ENCODE data around the gene EML6. TPM values are rescaled to one million over a fixed set of nuclear protein-coding genes. Genes with fewer than 3 reads are reported as not detected.

EML6 gene
- total and polyA plus RNA-seq, 2 of the 8 experiments (the other 6 are each of a cell fraction or from before 2014, with no cell fraction given) = 1.2 to 1.6 TPM

DNA sequence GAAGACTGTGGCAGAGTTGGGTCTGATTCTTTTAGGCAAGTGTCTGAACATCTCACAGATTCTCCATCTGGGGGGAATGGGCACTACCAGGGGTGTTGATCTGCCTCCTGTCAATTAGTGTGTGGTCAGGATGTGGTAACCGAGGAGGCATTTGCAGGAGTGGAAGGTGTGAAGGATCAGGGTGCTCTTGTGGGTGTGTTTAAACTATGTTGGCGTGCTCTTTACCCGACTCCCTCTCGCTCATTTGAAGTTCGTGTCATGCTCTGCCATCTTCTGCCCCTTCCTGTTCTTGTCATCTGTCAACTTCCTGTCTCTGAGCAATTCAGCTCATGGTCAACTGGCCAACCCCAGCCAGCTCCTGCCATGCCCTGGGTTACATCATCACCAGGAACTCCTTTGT, 218.9 kb downstream of the EML6 start (continued):
- TF ChIP-seq GABPA (IDR thresholded peaks at IDR 0.05; ENCODE audit: borderline replicate concordance, insufficient read depth, low read length) (no peak), CHD1 (IDR thresholded peaks at IDR 0.05; ENCODE audit: low read depth, low read length) (no peak)
